Right kidney (tissue), 9 donors: Measurements from ENCODE around the gene CLK2.
A peak's percentile ranks its signal among the peaks of the same experiment; 100 is the strongest.

Experiments used
- DNase-seq: peaks from one replicate; pipeline ENCODE4 v3.0.0-alpha.2; 2016
- long read RNA-seq, 8 donors: transcript quantifications; one replicate each; lab custom pipeline, GENCODE V29; 2026

Gene CLK2
- long read RNA-seq, donor 1, partial matches to known transcripts: 0 of 9 reads
- long read RNA-seq, donor 1, other reads (novel, unspliced or antisense): 0 of 9 reads
- long read RNA-seq, donor 2, partial matches to known transcripts: 0 of 3 reads
- long read RNA-seq, donor 2, other reads (novel, unspliced or antisense): 0 of 3 reads
- long read RNA-seq, donor 3, partial matches to known transcripts: 0 of 1 reads
- long read RNA-seq, donor 3, other reads (novel, unspliced or antisense): 0 of 1 reads
- long read RNA-seq, donor 4, transcript CLK2-203 (13 exons, 2,166 nt): major isoform, 7 of 15 reads
- long read RNA-seq, donor 4, partial matches to known transcripts: 5 of 15 reads
- long read RNA-seq, donor 4, other reads (novel, unspliced or antisense): 0 of 15 reads
- long read RNA-seq, donor 5, transcript CLK2-203 (13 exons, 2,166 nt): major isoform, 8 of 18 reads
- long read RNA-seq, donor 5, partial matches to known transcripts: 5 of 18 reads
- long read RNA-seq, donor 5, other reads (novel, unspliced or antisense): 0 of 18 reads
- long read RNA-seq, donor 6, partial matches to known transcripts: 0 of 5 reads
- long read RNA-seq, donor 6, other reads (novel, unspliced or antisense): 0 of 5 reads
- long read RNA-seq, donor 7, partial matches to known transcripts: 0 of 16 reads
- long read RNA-seq, donor 7, other reads (novel, unspliced or antisense): 7 of 16 reads
- long read RNA-seq, donor 8, transcript CLK2-202 (13 exons, 1,934 nt): major isoform, 5 of 14 reads
- long read RNA-seq, donor 8, partial matches to known transcripts: 6 of 14 reads
- long read RNA-seq, donor 8, other reads (novel, unspliced or antisense): 0 of 14 reads

DNA sequence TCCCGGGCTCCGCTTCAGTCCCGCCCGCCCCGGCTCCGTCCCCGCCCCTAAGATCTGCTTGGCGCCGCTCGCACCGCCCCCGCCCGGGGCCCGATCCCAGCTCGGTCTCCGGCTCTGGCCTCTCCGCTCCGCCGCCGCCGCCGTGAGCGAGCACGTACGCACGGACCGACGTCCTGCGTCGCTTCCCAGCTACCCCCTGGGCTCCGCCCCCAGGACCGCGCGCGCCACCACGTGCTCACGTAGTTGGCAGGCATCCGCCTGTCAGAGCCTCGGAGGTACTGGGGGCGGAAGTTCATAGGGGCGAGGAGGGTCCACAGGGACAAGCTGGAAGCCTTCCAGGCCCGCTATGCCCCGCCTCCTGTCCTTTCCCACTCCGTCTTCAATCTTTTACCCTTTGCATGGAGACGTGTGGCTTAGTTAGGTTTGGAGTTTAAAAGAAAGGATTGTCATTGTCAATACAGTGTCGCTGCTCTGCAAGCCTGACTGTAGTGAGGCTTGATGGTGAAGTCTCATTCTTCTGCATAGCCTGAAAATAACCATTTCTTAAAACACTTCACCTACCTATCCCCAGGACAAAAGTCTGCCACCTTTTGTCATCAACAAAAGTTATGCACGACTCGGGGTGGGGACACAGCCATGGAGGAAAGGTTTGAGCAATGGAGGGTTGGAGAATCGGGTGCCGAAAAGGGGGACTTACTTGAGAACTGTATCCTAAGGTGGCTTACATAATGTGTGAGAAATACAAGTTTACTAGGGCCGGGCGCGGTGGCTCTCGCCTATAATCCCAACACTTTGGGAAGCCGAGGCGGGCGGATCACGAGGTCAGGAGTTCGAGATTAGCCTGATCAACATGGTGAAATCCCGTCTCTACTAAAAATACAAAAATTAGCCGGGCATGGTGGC, at the start of gene CLK2:
Gene CLK2 (minus strand): TSS at position 162 of the 903 bp plus-strand sequence. CDS start 2,527 bp downstream, outside the sequence.
- DNase-seq: peak; percentile 81

DNA sequence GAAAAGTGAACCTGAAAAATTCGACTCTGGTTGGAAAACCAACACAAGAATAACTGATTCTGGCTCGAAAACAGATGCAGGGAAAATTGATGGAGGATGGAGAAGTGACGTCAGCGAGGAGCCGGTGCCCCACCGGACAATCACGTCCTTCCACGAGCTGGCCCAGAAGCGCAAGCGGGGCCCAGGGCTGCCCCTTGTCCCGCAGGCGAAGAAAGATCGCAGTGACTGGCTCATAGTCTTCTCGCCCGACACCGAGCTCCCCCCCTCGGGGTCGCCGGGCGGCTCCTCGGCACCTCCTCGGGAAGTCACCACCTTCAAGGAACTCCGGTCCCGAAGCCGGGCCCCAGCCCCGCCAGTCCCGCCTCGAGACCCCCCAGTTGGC, 49.3 kb upstream of the CLK2 start:
- DNase-seq: peak; percentile 63

DNA sequence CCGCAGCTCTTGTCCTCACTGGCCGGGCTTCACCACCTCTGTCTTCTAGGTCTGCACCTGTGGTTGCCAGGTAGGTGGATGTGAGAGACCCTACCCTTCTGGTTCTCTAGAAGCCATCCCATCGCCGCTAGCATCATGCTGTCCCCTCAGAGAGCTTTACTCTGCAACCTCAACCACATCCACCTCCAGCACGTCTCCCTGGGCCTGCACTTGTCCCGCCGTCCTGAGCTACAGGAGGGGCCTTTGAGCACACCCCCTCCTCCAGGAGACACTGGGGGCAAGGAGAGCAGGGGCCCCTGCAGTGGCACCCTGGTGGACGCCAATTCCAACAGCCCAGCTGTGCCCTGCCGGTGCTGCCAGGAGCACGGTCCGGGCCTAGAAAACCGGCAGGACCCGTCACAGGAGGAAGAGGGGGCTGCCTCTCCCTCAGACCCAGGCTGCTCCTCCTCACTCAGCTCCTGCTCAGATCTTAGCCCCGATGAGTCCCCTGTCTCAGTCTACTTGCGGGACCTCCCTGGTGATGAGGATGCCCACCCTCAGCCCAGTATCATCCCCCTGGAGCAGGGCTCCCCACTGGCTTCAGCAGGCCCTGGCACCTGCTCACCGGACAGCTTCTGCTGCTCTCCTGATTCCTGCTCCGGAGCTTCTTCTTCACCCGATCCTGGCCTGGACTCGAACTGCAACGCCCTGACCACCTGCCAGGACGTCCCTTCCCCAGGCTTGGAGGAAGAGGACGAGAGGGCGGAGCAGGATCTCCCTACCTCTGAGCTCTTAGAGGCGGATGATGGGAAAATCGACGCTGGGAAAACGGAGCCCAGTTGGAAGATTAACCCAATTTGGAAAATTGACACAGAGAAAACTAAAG, 48.6 kb upstream of the CLK2 start:
- no peak for DNase-seq

DNA sequence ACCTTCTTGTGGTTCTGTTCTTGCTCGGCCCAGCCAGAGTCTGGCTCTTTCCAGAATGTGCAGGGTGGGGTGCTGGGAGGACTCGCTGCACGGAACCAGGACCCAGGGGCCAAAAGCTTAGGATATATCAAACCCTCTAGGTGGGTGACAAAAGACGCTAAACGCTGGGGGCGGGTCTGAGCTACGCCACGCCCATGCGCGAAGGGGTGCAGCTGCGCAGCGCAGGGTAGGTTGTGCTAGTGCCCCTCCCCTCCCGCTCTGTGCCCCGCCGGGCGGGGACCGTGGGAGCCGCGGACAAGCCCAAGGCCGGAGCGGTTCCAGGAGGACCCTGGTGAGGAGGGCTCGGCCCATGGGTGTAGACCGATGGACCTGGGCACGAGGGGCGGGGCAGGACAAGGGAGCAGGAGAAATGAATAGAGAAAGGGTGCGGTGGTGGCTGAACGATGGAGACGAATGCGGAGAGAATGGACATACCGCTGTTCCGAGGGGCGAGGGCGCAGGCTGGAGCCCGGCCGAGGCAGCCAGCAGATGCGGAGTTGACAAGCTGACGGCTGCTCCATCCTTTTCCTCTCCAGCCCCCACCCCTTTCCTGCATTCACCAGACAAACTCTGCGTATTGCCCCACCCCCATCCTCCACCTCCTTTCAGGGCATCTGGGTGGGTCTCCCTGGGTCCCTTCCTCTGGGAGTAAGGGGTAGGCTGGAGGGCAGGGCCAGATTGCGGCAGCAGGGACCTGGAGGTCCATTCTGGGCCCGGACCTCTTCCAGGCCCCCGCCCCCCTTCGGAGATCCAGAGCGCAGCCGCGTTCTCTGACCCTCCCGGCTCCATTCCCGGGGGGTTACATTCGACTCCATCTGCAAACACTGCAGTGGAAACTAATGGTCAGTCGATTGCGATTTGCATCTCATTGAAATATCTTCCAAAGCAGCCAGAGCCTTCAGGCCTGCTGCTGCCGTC, 47.6 kb upstream of the CLK2 start, which contains the start of gene RUSC1:
Gene RUSC1 (plus strand): TSS at position 234 of the 957 bp plus-strand sequence. CDS start 880 bp downstream, outside the sequence.
- DNase-seq: peak; percentile 84

DNA sequence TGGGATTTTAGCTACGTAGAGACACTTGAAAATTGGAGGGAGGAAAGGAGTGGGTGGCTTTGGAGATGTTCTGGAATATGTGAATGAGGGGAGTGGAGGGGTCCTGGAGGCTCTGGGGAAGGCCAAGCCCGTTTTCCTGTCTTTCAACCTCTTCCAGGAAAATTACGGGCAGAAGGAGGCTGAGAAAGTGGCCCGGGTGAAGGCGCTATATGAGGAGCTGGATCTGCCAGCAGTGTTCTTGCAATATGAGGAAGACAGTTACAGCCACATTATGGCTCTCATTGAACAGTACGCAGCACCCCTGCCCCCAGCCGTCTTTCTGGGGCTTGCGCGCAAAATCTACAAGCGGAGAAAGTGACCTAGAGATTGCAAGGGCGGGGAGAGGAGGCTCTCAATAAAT, 46.9 kb upstream of the CLK2 start:
- no peak for DNase-seq

DNA sequence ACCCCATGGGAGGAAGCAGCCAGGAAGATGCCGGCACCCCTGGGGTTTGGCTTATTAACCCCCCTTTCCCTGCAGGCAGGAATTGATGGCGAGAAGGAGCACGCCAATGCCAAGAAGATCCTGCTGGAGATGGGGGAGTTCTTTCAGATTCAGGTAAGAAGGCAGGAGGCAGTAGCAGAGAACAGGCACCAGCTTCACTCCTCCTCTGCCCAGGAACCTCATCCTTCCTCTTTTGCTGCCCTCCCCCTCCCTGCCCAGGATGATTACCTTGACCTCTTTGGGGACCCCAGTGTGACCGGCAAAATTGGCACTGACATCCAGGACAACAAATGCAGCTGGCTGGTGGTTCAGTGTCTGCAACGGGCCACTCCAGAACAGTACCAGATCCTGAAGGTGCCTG, 46.2 kb upstream of the CLK2 start:
- no peak for DNase-seq

DNA sequence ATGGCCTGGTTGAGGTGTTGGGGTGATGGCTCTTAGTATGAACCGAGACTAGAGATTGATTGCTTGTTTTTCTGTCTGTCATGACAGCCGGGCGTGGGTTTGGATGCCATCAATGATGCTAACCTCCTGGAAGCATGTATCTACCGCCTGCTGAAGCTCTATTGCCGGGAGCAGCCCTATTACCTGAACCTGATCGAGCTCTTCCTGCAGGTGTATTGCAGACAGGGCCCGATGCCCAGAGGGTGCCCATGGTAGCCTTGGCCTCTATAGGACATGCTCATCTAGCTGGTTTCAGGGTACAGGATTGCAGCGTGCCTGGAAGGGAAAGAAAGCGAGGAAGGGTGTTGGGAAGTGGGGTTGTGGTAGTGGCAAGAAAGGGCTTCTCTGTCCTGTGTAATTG, 44.8 kb upstream of the CLK2 start:
- DNase-seq: no peak

DNA sequence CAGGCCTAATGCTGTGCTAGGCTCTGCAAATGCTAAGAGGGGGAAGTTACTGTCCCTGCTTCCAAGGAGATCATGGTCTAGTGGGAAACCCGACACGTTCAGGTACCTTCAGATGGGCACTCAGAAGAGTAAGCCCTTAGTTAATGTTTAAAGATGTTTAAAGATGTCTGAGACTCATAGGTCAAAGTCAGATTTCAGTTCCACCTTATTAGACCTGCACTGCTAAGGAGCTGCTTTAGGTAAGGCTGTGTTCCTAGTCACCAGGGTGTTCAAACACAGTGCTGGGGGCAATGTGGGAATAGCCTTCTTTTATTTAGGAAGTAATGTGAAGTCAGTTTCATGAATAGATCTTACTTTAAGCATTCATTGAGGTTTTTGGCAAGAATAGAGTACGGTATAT, 43.6 kb upstream of the CLK2 start:
- DNase-seq: no peak

DNA sequence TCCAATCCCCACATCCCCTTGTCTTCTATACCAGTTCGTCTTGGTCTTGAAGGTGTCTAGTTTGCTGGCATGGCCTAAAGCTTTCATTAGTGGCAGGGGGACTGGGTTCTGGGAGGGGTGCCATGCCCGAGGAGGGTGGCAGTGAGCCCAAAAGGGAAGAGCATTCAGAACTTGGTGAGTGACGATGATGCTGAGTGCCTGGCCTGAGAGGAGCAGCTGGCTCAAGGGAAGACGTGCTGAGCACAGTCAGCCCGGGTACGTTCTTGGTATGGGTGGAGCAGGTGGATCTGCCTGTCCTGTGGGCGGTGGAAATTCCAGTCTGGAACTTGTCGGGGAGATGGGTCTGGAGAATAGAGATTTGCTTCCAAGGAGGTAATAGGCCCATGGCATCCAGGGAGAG, 40.0 kb upstream of the CLK2 start:
- no peak for DNase-seq

DNA sequence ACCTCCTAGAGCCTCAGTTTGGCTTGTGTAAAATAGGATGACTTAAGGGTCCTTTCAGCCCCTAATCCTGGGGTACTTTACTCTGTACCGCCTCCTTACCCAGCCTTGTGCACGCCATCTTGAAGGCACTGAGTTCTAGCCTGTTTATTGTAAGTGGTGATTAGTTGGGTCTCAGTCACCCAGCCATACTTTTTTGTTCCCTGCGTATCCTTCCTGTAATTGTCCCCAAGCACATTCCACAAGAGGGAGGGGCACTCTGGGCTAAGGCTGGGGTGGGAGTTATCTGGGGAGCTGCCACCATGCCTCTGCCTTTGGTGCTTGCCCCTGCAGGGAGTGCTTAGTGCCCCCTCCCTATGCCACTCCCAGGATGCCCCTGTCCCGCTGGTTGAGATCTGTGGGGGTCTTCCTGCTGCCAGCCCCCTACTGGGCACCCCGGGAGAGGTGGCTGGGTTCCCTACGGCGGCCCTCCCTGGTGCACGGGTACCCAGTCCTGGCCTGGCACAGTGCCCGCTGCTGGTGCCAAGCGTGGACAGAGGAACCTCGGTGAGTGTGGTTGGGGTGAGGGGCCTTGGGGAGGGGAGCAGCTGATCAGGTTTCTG, 36.2 kb upstream of the CLK2 start:
- peak; percentile 52 for DNase-seq

DNA sequence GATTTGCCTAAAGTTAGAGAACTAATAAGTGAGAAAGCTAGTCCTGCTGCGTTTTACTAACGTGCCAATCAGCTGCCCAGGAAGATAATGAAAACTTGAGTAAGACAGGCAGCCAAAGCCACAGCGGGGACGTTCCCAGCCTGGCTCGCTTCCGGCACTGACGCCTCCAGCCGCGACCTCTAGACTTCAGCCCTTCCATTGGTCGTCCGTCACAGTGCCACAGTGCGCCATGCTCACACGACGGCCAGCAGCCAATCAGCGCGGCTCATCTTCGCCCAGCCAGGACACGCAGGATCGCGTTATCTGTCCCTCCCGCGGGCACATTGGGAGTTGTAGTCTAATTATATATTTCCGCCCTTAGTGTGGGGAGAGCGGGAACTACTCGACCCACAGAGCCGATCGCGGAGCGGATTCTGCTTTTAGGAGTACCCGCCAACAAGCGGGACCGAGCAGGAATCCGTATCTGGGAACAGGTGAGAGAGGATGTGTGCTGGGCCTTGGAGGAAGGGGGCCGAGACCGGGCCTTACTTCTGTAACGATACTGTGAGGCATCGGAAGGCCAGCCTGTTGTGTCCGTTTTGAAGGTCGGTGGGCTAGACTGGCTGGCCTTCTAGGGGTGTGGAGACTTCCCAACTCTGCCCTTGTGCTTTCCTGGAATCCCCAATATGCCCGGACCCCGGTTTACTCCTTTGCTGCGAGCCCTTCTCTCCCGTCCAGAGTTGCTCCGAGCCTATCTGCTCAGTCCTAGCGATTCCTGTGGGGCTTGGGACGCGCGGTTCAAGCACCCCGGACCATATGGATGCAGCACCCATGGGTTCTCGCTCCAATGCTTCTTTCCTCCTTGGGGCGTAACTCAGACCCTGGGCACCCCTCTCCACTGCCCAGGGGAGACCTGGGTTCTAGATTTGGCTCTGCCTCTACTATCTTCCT, 35.5 kb upstream of the CLK2 start, which contains the start of gene FDPS:
Gene FDPS (plus strand): TSS at position 374 of the 930 bp plus-strand sequence. CDS start 924 bp downstream, outside the sequence.
- DNase-seq: peak; percentile 87

DNA sequence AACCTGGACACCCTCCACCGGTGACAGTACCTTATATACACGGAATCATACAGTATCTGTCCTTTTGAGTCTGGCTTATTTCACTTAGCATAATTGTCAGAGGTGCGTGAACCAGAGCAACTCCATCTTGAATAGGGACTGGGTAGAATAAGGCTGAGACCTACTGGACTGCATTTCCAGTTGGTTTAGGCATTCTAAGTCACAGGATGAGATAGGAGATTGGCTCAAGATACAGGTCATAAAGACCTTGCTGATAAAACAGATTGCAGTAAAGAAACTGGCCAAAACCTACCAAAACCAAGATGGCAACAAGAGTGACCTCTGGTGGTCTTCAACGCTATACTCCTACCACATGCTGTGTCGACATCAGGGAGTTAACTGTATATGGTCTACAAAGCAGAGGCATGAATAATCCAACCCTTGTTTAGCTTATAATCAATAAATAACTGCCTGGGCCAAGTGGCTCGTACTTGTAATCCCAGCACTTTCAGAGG, 34.0 kb upstream of the CLK2 start:
- DNase-seq: no peak

DNA sequence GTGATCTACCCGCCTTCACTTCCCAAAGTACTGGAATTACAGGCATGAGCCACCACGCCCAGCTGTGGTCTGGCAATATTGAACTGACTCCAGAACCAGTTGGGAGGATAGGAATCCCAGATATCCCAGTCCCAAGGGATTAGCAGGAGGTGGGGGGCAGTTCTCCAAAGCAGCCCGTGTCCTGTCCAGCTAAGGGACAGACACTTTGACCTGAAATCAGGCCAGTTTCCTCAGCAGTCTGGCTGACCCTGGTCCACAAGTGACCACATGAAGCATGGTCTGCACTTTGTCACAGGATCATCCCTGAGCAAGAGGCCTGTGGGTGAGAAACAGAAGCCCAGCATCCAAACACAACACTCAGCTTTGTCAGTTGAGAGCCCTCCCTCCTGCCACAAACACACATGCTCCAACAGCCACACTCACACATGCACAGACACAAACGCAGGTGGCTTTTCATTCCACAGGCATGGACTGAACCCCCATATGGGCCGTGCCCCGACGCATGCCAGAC, 32.6 kb upstream of the CLK2 start:
- DNase-seq: no peak

DNA sequence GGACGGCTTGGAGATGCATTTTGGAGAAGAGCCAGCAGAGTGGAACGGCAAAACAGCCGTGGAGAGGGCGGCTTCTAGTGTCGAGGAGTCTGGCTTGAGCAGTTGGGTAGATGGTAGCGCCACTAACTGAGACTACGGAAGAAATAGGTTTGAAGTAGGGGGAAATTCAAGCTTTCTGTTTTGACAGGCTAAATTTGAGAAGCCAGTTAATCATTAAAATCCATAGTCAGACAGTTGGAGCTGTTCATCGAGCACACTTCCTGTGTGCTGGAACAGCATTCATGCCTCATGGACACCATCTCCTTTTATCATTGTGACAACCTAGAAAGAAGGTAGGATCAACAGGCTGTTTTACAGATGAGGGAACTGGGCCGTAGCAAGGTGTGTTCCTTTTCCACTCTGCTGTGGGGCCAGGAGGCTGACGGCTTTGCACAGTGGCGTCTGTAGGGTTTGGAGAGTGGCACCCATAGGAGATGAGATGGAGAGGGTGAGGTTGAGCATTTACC, 31.3 kb upstream of the CLK2 start:
- DNase-seq: no peak

DNA sequence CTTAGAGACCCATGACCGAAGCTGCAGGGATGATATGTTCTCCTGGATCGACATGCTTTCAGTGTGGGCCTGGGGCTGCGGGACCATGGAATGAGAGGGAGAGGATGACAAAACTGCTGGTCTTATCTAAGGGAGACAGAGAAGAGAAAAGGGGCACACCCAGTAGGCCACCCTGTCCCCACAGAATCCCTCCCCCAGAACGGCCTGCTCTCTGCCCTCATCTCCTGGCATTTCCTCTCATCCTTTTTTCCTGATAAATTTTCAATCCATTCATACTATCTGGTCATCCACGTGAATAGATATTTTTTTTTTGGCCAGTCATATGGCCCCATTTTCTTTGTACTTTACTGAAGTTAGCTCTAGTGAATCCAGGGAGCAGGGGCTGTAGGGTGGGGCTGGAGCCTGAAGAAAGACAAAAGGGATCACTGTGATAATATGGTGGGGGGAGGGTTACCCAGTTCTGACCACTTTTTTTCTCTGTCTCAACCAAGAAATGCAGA, 28.1 kb upstream of the CLK2 start, which contains the start of gene PKLR:
Gene PKLR (minus strand): TSS at position 97 of the 500 bp plus-strand sequence. CDS start 43 bp downstream, at position 54.
- DNase-seq: no peak

DNA sequence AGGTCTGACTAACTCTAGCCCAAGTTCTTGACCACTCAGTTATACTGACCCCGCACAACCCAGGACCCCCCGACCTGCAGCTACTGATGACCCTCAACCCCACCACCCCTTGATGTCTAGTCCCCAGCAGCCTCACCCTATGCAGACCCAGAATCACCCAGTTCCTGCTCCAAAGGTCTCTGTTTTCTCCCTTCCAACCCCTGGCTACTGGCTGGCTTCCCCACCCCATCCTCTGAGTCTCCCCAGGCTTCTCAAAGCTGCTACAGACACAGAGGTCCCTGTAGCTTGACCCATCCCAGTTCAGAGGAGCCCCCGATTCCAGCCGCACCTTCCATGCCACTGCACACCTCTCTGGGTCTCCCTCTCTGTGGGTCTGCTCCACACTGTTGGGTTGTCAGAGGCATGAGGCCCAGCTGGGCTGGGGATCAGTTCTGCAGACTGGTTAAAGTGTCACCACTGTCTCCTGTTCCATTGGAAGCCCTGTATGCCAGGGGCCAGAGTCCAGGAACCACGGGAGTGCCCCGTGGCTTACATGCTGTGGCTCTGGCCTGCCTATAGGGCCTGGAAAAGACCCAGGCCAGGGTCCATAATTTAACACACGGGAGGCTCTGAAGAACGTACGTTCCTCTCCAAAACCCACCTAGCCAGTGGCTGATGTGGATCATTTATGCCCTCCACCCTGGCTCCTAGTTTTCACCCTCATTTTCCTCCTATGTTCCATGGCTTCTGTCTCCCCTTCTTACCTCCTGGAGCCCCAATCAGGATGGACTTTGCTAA, 27.4 kb upstream of the CLK2 start:
- DNase-seq: no peak
